ENCODE results near the gene VGLL3. TPM values are rescaled to one million over a fixed set of nuclear protein-coding genes. Genes with fewer than 3 reads are reported as not detected.
"Not testable (repeated sequence)": the region's sequence is repeated elsewhere in the genome, so short reads cannot be mapped to it uniquely, and the experiment has no call there.

Gene VGLL3
- total RNA-seq, 1 donor from 2014 or later = not detected

GRCh38 chr3:86985181-86985826, 5.6 kb downstream of the VGLL3 start:
- Mint-ChIP-seq H3K4me3 (ENCODE audit: low read depth) (no peak overlapping the region), H3K4me1 (ENCODE audit: low read depth) (peaks cover 5% of the 10 kb centered on the region), H3K36me3 (ENCODE audit: low read depth) (no peaks in the 10 kb centered on the region), H3K27ac (no peak overlapping the region), H3K27me3 (ENCODE audit: low read depth) (peaks cover 19% of the 10 kb centered on the region), H3K9me3 (no peaks in the 10 kb centered on the region)
- no peak for DNase-seq (ENCODE audit: low spot score)
- intact Hi-C loops (cut with micrococcal nuclease) = no loop called here

- no peaks in the 10 kb centered on the region for H3K9me3 Mint-ChIP-seq
- no peaks in the 10 kb centered on the region for H3K36me3 Mint-ChIP-seq (ENCODE audit: low read depth)
- DNase-seq (ENCODE audit: low spot score) = no peak
- intact Hi-C loops (cut with micrococcal nuclease) = no loop called here
- H3K4me3 Mint-ChIP-seq (ENCODE audit: low read depth) = no peak overlapping the region
- peaks cover 11% of the 10 kb centered on the region for H3K27me3 Mint-ChIP-seq (ENCODE audit: low read depth)
- H3K4me1 Mint-ChIP-seq (ENCODE audit: low read depth) = no peaks in the 10 kb centered on the region
- no peak overlapping the region for H3K27ac Mint-ChIP-seq
These were observed 6.7 kb downstream of the VGLL3 start for GRCh38 chr3:86984271-86984670.

GRCh38 chr3:86982883-86983282, 8.1 kb downstream of the VGLL3 start:
- DNase-seq (ENCODE audit: low spot score) = no peak
- Mint-ChIP-seq H3K9me3 (no peaks in the 10 kb centered on the region), H3K4me3 (ENCODE audit: low read depth) (no peak overlapping the region), H3K27me3 (ENCODE audit: low read depth) (peaks cover 2% of the 10 kb centered on the region), H3K36me3 (ENCODE audit: low read depth) (no peaks in the 10 kb centered on the region), H3K4me1 (ENCODE audit: low read depth) (no peaks in the 10 kb centered on the region), H3K27ac (no peak overlapping the region)
- intact Hi-C loops (cut with micrococcal nuclease) = no loop called here

GRCh38 chr3:86978111-86978551, 12.8 kb downstream of the VGLL3 start:
- intact Hi-C loops (cut with micrococcal nuclease) = no loop called here
- Mint-ChIP-seq H3K36me3 (ENCODE audit: low read depth) (no peaks in the 10 kb centered on the region), H3K27me3 (ENCODE audit: low read depth) (no peaks in the 10 kb centered on the region)

GRCh38 chr3:86976219-86976618, 14.7 kb downstream of the VGLL3 start:
- no peak overlapping the region for H3K4me3 Mint-ChIP-seq (ENCODE audit: low read depth)
- H3K9me3 Mint-ChIP-seq = no peaks in the 10 kb centered on the region
- no peaks in the 10 kb centered on the region for H3K36me3 Mint-ChIP-seq (ENCODE audit: low read depth)
- no peaks in the 10 kb centered on the region for H3K4me1 Mint-ChIP-seq (ENCODE audit: low read depth)
- no peaks in the 10 kb centered on the region for H3K27me3 Mint-ChIP-seq (ENCODE audit: low read depth)
- no peak for DNase-seq (ENCODE audit: low spot score)
- intact Hi-C loops (cut with micrococcal nuclease) = no loop called here
- H3K27ac Mint-ChIP-seq = no peak overlapping the region

More at GRCh38 chr3:86978111-86978551, 12.8 kb downstream of the VGLL3 start:
- Mint-ChIP-seq H3K27ac (no peak overlapping the region), H3K4me1 (ENCODE audit: low read depth) (no peaks in the 10 kb centered on the region), H3K4me3 (ENCODE audit: low read depth) (no peak overlapping the region), H3K9me3 (no peaks in the 10 kb centered on the region)
- DNase-seq (ENCODE audit: low spot score) = no peak

- H3K4me3 Mint-ChIP-seq (ENCODE audit: low read depth); intact Hi-C loops (cut with micrococcal nuclease); DNase-seq (ENCODE audit: low spot score); H3K9me3 Mint-ChIP-seq; H3K4me1 Mint-ChIP-seq (ENCODE audit: low read depth); H3K27me3 Mint-ChIP-seq (ENCODE audit: low read depth); H3K27ac Mint-ChIP-seq; H3K36me3 Mint-ChIP-seq (ENCODE audit: low read depth): not testable (repeated sequence)
These were observed 16.8 kb downstream of the VGLL3 start for GRCh38 chr3:86974177-86974576.

- no peak for DNase-seq (ENCODE audit: low spot score)
- H3K4me1 Mint-ChIP-seq (ENCODE audit: low read depth) = no peaks in the 10 kb centered on the region
- no peaks in the 10 kb centered on the region for H3K27me3 Mint-ChIP-seq (ENCODE audit: low read depth)
- intact Hi-C loops (cut with micrococcal nuclease) = no loop called here
- H3K4me3 Mint-ChIP-seq (ENCODE audit: low read depth) = no peak overlapping the region
- no peaks in the 10 kb centered on the region for H3K9me3 Mint-ChIP-seq
- H3K27ac Mint-ChIP-seq = no peak overlapping the region
- H3K36me3 Mint-ChIP-seq (ENCODE audit: low read depth) = no peaks in the 10 kb centered on the region
These were observed 17.5 kb downstream of the VGLL3 start for GRCh38 chr3:86973440-86973839.

GRCh38 chr3:86969500-86970189, 21.3 kb downstream of the VGLL3 start:
- Mint-ChIP-seq H3K27ac (no peak overlapping the region), H3K36me3 (ENCODE audit: low read depth) (no peaks in the 10 kb centered on the region), H3K4me1 (ENCODE audit: low read depth) (no peaks in the 10 kb centered on the region), H3K4me3 (ENCODE audit: low read depth) (no peak overlapping the region), H3K27me3 (ENCODE audit: low read depth) (no peaks in the 10 kb centered on the region), H3K9me3 (no peaks in the 10 kb centered on the region)
- intact Hi-C loops (cut with micrococcal nuclease) = loop anchor here (2.0 kb wide), 1 partner anchor 113 kb away; no protein-coding TSS in a partner anchor
- DNase-seq (ENCODE audit: low spot score) = no peak

- H3K27me3 Mint-ChIP-seq (ENCODE audit: low read depth) = no peaks in the 10 kb centered on the region
- no peak for DNase-seq (ENCODE audit: low spot score)
- H3K9me3 Mint-ChIP-seq = no peaks in the 10 kb centered on the region
- H3K36me3 Mint-ChIP-seq (ENCODE audit: low read depth) = no peaks in the 10 kb centered on the region
- intact Hi-C loops (cut with micrococcal nuclease) = no loop called here
- H3K4me3 Mint-ChIP-seq (ENCODE audit: low read depth) = no peak overlapping the region
- no peak overlapping the region for H3K27ac Mint-ChIP-seq
- no peaks in the 10 kb centered on the region for H3K4me1 Mint-ChIP-seq (ENCODE audit: low read depth)
These were observed 22.6 kb downstream of the VGLL3 start for GRCh38 chr3:86968244-86968932.

- H3K4me3 Mint-ChIP-seq (ENCODE audit: low read depth) = no peak overlapping the region
- no peak overlapping the region for H3K27ac Mint-ChIP-seq
- H3K9me3 Mint-ChIP-seq = no peaks in the 10 kb centered on the region
- no peaks in the 10 kb centered on the region for H3K36me3 Mint-ChIP-seq (ENCODE audit: low read depth)
- no peaks in the 10 kb centered on the region for H3K4me1 Mint-ChIP-seq (ENCODE audit: low read depth)
- H3K27me3 Mint-ChIP-seq (ENCODE audit: low read depth) = no peaks in the 10 kb centered on the region
- no peak for DNase-seq (ENCODE audit: low spot score)
- intact Hi-C loops (cut with micrococcal nuclease) = no loop called here
These were observed 23.9 kb downstream of the VGLL3 start for GRCh38 chr3:86967062-86967461.

GRCh38 chr3:86965166-86965565, 25.8 kb downstream of the VGLL3 start:
- no peaks in the 10 kb centered on the region for H3K27me3 Mint-ChIP-seq (ENCODE audit: low read depth)
- H3K27ac Mint-ChIP-seq = no peak overlapping the region
- no peak overlapping the region for H3K4me3 Mint-ChIP-seq (ENCODE audit: low read depth)
- no peak for DNase-seq (ENCODE audit: low spot score)
- H3K36me3 Mint-ChIP-seq (ENCODE audit: low read depth) = no peaks in the 10 kb centered on the region
- no peaks in the 10 kb centered on the region for H3K4me1 Mint-ChIP-seq (ENCODE audit: low read depth)
- intact Hi-C loops (cut with micrococcal nuclease) = no loop called here
- H3K9me3 Mint-ChIP-seq = no peaks in the 10 kb centered on the region

GRCh38 chr3:86963611-86964010, 27.3 kb downstream of the VGLL3 start:
- no peak overlapping the region for H3K27ac Mint-ChIP-seq

GRCh38 chr3:86961297-86961696, 29.7 kb downstream of the VGLL3 start:
- H3K36me3 Mint-ChIP-seq (ENCODE audit: low read depth) = no peaks in the 10 kb centered on the region
- intact Hi-C loops (cut with micrococcal nuclease) = no loop called here
- H3K9me3 Mint-ChIP-seq = no peaks in the 10 kb centered on the region
- no peak overlapping the region for H3K27ac Mint-ChIP-seq
- DNase-seq (ENCODE audit: low spot score) = no peak
- H3K4me3 Mint-ChIP-seq (ENCODE audit: low read depth) = no peak overlapping the region
- no peaks in the 10 kb centered on the region for H3K4me1 Mint-ChIP-seq (ENCODE audit: low read depth)
- no peaks in the 10 kb centered on the region for H3K27me3 Mint-ChIP-seq (ENCODE audit: low read depth)

More at GRCh38 chr3:86963611-86964010, 27.3 kb downstream of the VGLL3 start:
- intact Hi-C loops (cut with micrococcal nuclease) = no loop called here
- H3K4me1 Mint-ChIP-seq (ENCODE audit: low read depth) = no peaks in the 10 kb centered on the region
- H3K27me3 Mint-ChIP-seq (ENCODE audit: low read depth) = no peaks in the 10 kb centered on the region
- DNase-seq (ENCODE audit: low spot score) = no peak
- no peak overlapping the region for H3K4me3 Mint-ChIP-seq (ENCODE audit: low read depth)
- H3K9me3 Mint-ChIP-seq = no peaks in the 10 kb centered on the region
- H3K36me3 Mint-ChIP-seq (ENCODE audit: low read depth) = no peaks in the 10 kb centered on the region

Data from activated T-helper 2 cell treated with anti-CD3 and anti-CD28 coated beads, Interferon-gamma antibody, Interleukin-2, Interleukin-4, amounts not matched to agents 10 μg/mL and 5 μg/mL and 100 μg/mL, durations not matched to agents 14 hours and 24 hours and 36 hours (primary cell).